Urothelium cell line (cell line): ENCODE results near the gene TINCR.
"Not testable (repeated sequence)": the region's sequence is repeated elsewhere in the genome, so short reads cannot be mapped to it uniquely, and the experiment has no call there.

Experiments used
- DNase-seq: peaks from one replicate; pipeline ENCODE4 v3.0.0; 2011; ENCODE audit warnings: low spot score, mixed read lengths
- FAIRE-seq: peaks from 2 replicates; lab custom pipeline; 2011; peaks lifted over from hg19 to GRCh38; lab: Jason Lieb, UNC

The TINCR gene

GRCh38 chr19:5561559-5561958 lies 6.2 kb downstream of the TINCR start:
- DNase-seq (no peak), FAIRE-seq (no peak)

DNA sequence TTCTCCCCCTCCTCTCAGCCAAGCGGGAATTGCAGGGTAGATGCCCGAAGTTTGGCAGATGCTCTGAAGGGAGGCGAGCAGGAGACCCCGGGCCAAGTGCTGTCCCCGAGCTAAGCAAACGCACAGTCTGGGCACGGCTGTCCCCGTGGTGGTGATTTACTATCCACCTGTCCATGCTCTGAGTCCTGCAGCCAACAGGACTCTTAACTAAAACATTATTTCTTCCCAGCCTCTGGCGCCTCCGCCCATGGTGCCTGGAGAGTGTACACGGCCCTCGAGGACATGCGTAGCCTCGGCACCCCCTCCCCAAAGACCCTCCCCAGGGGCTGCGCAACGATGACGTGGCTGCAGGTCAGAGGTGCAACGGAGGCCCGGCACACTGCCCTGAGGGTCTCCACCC lies 7.6 kb downstream of the TINCR start:
- FAIRE-seq, result no peak

GRCh38 chr19:5559804-5560133 lies 8.0 kb downstream of the TINCR start:
- no peak for FAIRE-seq

More for the DNA sequence above, 7.6 kb downstream of the TINCR start:
- DNase-seq, result no peak

GRCh38 chr19:5558101-5558621 lies 9.6 kb downstream of the TINCR start:
- no peak for DNase-seq
- no peak for FAIRE-seq

More at GRCh38 chr19:5559804-5560133, 8.0 kb downstream of the TINCR start:
- no peak for DNase-seq

GRCh38 chr19:5557691-5558090 lies 10.1 kb downstream of the TINCR start:
- FAIRE-seq, result no peak
- no peak for DNase-seq

GRCh38 chr19:5554828-5555227 lies 12.9 kb downstream of the TINCR start:
- no peak for DNase-seq
- no peak for FAIRE-seq

GRCh38 chr19:5553892-5554291 lies 13.9 kb downstream of the TINCR start:
- DNase-seq (no peak), FAIRE-seq (no peak)

GRCh38 chr19:5547881-5548280 lies 19.9 kb downstream of the TINCR start:
- FAIRE-seq (no peak), DNase-seq (peak; percentile 19)

DNA sequence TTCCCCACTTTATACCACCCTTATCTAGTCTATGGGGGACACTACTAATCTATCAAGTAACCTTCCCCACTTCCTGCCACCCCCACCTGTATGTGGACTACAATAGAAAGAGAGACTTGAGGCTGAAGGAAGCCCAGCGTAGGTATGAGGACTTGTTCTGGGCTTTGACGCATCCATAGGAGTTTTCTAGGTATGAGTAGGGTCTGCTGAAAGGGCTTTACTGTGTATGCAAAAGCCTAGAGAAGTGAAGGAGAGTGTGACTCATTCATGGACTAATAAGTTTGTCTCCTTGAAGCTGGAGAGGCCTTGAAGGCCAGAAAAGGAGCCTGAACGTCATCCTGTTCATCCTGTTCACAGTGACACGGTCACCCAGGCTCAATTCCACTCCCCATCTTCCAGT lies 21.8 kb downstream of the TINCR start:
- no peak for FAIRE-seq
- DNase-seq, result no peak

DNA sequence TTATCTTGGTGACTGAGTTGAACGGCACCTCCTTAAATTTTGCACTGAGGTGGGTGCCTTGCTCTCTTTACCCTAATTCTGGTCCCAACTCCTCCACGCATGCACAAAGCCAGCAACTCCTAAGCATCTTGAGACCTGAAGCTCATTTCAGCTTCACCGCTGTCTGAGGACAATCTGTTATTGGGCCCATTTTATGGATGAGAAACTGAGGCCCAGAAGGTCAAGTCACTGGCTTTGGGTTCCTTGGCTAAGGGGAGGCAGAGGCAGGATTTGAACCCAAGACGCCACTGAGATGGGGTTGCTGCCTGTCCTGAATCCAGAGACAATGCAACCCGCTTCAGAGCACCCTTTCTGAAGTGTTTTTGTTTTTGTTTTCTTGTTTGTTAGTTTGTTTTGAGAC lies 22.7 kb downstream of the TINCR start:
- no peak for DNase-seq
- no peak for FAIRE-seq

DNA sequence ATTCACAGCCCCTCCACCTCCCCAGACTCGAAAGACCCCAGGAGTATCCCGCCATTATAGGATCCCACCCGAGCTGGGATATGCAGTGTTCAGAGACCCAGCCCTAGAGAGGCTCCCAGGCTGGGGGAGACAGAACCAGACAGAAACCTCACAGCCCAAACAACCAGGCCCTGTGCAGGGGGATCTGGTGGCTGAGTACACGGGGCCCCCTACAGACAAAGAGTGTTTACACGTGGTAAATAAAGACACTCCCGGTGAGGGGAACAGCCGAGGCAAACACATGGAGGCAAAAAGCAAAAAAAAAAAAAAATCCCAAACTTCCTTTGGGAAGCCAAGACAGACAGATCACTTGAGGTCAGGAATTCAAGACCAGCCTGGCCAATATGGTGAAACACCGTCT lies 25.1 kb downstream of the TINCR start:
- DNase-seq (no peak), FAIRE-seq (no peak)

- DNase-seq (no peak), FAIRE-seq (no peak)
These were observed 26.3 kb downstream of the TINCR start for GRCh38 chr19:5541456-5541855.

GRCh38 chr19:5540208-5540607 lies 27.5 kb downstream of the TINCR start:
- DNase-seq (no peak), FAIRE-seq (no peak)

- FAIRE-seq, result no peak
- no peak for DNase-seq
These were observed 29.9 kb downstream of the TINCR start for GRCh38 chr19:5537870-5538269.

- FAIRE-seq, DNase-seq: not testable (repeated sequence)
These were observed 30.7 kb downstream of the TINCR start for GRCh38 chr19:5536982-5537579.

DNA sequence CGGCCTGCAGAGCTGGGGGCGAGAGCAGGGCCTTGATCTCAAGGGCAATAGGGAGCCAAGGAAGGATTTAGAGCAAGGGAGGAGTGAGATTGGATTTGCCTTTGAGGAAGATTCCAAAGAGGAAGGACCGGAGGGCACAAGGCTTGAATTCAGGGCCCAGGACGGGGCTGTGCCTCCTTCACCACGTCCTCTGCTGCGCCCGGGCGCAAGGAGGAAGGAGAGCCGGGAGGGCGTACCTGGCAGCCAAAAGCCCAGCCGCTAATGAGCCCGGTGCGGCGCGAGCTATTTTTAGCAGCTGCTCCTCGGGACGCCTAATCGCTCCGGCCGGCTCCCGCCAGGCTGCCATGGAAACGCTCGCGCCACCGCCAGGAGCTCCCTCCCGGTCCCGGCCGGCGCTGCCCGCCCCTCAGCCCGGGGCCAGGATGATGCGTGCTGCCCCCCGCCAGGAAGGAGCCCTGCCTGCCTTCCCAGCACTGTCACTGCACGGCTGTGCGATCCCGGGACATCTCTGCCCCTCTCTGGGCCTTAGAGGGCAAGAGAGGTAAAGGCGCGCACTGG lies 31.3 kb downstream of the TINCR start:
- no peak for DNase-seq
- no peak for FAIRE-seq

GRCh38 chr19:5534787-5535586 lies 32.8 kb downstream of the TINCR start:
- DNase-seq (no peak), FAIRE-seq (no peak)

GRCh38 chr19:5533257-5533656 lies 34.5 kb downstream of the TINCR start:
- DNase-seq (no peak), FAIRE-seq (no peak)

DNA sequence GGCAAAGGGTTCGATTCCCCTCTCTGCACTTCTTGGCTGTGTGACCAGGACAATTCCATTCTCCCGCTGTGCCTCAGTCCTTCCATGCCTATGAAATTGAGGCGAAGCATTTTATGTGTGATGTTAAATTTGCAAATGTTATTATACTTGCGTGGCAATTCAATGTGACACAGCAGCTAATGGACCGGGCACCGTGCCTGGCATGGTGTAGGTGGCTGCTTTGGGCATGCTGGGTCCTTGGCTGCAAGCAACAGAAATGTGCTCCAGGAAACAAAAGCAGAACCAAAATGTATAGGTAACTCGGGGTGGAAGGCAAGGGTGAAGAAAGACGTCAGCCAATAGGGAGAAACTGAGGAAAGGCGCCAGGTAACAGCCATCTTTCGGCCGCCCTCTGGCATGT lies 37.1 kb downstream of the TINCR start:
- DNase-seq (no peak), FAIRE-seq (no peak)

GRCh38 chr19:5526691-5527090 lies 41.1 kb downstream of the TINCR start:
- no peak for FAIRE-seq
- DNase-seq, result no peak

GRCh38 chr19:5524081-5524480 lies 43.7 kb downstream of the TINCR start:
- FAIRE-seq, result no peak
- no peak for DNase-seq

DNA sequence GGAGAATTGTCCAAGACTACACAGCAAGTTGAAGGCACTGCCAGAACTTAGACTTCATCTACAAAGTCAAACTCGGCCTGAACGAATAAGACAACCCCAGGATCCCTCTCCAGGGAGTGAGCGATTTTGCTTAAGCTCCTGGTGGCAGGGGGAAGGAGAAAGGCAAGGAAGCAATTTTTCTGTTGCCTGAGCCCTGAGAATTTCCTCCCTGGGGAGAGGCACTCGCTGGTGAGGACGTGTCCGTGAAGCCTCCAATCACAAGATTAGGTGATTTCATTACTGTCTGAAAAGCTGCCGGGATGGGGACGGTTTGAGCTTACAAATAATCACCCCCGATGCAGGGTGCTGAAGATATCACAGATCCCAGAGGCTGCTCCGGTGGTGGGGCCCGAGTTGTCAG lies 45.6 kb downstream of the TINCR start:
- FAIRE-seq (no peak), DNase-seq (no peak)
